ENCODE data around the gene TMEM63C.
A peak's percentile ranks its signal among the peaks of the same experiment; 100 is the strongest.

TMEM63C gene

GRCh38 chr14:77142005-77142800 is 39.4 kb upstream of the TMEM63C start:
- H3K4me3 ChIP-seq (ENCODE audit: low read depth, low read length): no peak overlapping the region; the same call in 1 of the 2 replicates
- ChIA-PET POLR2A (no interaction called here), CTCF (interaction anchor here (0.6 to 5.2 kb wide), 10 partner anchors 8 to 1273 kb away, joined by 3 to 82 read pairs (median 4); no protein-coding TSS in a partner anchor)
- H3K9me3 ChIP-seq (ENCODE audit: control insufficient read depth, insufficient read depth, low read depth, low read length): no peaks in the 10 kb centered on the region
- peak overlapping the region; percentile 63; the same call in 1 of the 2 replicates for H3K27ac ChIP-seq (ENCODE audit: extremely low read depth, low read depth, low read length)
- peaks cover 0 to 13% of the 10 kb centered on the region in 2 experiments; a peak in 1 of 3 replicates for H3K36me3 ChIP-seq (ENCODE audit: control insufficient read depth in 2 of 2, insufficient read depth in 1 of 2, low read length in 2 of 2)
- no peak for TF ChIP-seq ZNF146 (tag by site-specific recombination; IDR thresholded peaks at IDR 0.05)
- TF ChIP-seq ZNF341 (tag by site-specific recombination; IDR thresholded peaks at IDR 0.05; ENCODE audit: low read depth): 0 out of 2 replicates have a peak, but pooled peaks have one; percentile 3
- no peak for TF ChIP-seq YY1 (tag by site-specific recombination; IDR thresholded peaks at IDR 0.05)
- TF ChIP-seq SP7 (tag by site-specific recombination; IDR thresholded peaks at IDR 0.05): no peak
- no peak for TF ChIP-seq TCF7L2 (IDR thresholded peaks at IDR 0.05; ENCODE audit: borderline replicate concordance, low read depth, low read length)
- no peak for TF ChIP-seq ZBTB11 (tag by site-specific recombination; conservative IDR thresholded peaks at IDR 0.05; ENCODE audit: low read depth)
- no peak for TF ChIP-seq ZNF777 (tag by site-specific recombination; IDR thresholded peaks at IDR 0.05; ENCODE audit: borderline replicate concordance)
- peak; percentile 30 for TF ChIP-seq ZBTB20 (tag by site-specific recombination; IDR thresholded peaks at IDR 0.05)
- TF ChIP-seq PBX3 (CRISPR knock-in tag; IDR thresholded peaks at IDR 0.05): 0 out of 2 replicates have a peak, but pooled peaks have one; percentile 33
- TF ChIP-seq ZNF155 (tag by site-specific recombination; IDR thresholded peaks at IDR 0.05): no peak
- H3K4me1 ChIP-seq (ENCODE audit: control insufficient read depth, insufficient read depth, low read length): no peaks in the 10 kb centered on the region; the same call in 1 of the 2 replicates

GRCh38 chr14:77143071-77143470 is 38.5 kb upstream of the TMEM63C start:
- Histone ChIP-seq H3K36me3 (ENCODE audit: control insufficient read depth in 2 of 2, insufficient read depth in 1 of 2, low read length in 2 of 2) (peaks cover 0 to 7% of the 10 kb centered on the region in 2 experiments; a peak in 1 of 3 replicates), H3K9me3 (ENCODE audit: control insufficient read depth, insufficient read depth, low read depth, low read length) (no peaks in the 10 kb centered on the region), H3K27ac (ENCODE audit: extremely low read depth, low read depth, low read length) (no peak overlapping the region), H3K4me3 (ENCODE audit: low read depth, low read length) (no peak overlapping the region), H3K4me1 (ENCODE audit: control insufficient read depth, insufficient read depth, low read length) (no peaks in the 10 kb centered on the region; the same call in 1 of the 2 replicates)
- ChIA-PET POLR2A (interaction anchor here (0.8 kb wide), 2 partner anchors 9 to 173 kb away, joined by 3 to 4 read pairs; no protein-coding TSS in a partner anchor), CTCF (interaction anchor here (0.8 to 5.2 kb wide), 10 partner anchors 9 to 268 kb away, joined by 3 to 82 read pairs (median 4); no protein-coding TSS in a partner anchor)
- no peak for TF ChIP-seq ZNF610 (tag by site-specific recombination; IDR thresholded peaks at IDR 0.05; ENCODE audit: borderline replicate concordance)
- TF ChIP-seq ZNF292 (tag by site-specific recombination; IDR thresholded peaks at IDR 0.05; ENCODE audit: borderline replicate concordance, low read depth): no peak
- TF ChIP-seq ZBTB7A (tag by site-specific recombination; IDR thresholded peaks at IDR 0.05; ENCODE audit: low read depth): no peak
- TF ChIP-seq ZNF398 (tag by site-specific recombination; IDR thresholded peaks at IDR 0.05): no peak
- no peak for TF ChIP-seq ZSCAN4 (tag by site-specific recombination; IDR thresholded peaks at IDR 0.05)
- TF ChIP-seq INSM2 (tag by site-specific recombination; IDR thresholded peaks at IDR 0.05): no peak
- no peak for TF ChIP-seq GFI1B (tag by site-specific recombination; IDR thresholded peaks at IDR 0.05)
- TF ChIP-seq ZSCAN23 (tag by site-specific recombination; IDR thresholded peaks at IDR 0.05): no peak
- no peak for TF ChIP-seq YY1 (tag by site-specific recombination; IDR thresholded peaks at IDR 0.05)
- TF ChIP-seq ZBTB26 (tag by site-specific recombination; optimal IDR thresholded peaks at IDR 0.05): no peak
- TF ChIP-seq ZNF112 (tag by site-specific recombination; IDR thresholded peaks at IDR 0.05): no peak
- no peak for TF ChIP-seq ZNF175 (tag by site-specific recombination; IDR thresholded peaks at IDR 0.05)
- no peak for TF ChIP-seq ZNF24 (tag by site-specific recombination; IDR thresholded peaks at IDR 0.05)
- TF ChIP-seq ZNF223 (tag by site-specific recombination; IDR thresholded peaks at IDR 0.05): no peak
